ENCODE data around the gene OR2AJ1.

OR2AJ1 gene

DNA sequence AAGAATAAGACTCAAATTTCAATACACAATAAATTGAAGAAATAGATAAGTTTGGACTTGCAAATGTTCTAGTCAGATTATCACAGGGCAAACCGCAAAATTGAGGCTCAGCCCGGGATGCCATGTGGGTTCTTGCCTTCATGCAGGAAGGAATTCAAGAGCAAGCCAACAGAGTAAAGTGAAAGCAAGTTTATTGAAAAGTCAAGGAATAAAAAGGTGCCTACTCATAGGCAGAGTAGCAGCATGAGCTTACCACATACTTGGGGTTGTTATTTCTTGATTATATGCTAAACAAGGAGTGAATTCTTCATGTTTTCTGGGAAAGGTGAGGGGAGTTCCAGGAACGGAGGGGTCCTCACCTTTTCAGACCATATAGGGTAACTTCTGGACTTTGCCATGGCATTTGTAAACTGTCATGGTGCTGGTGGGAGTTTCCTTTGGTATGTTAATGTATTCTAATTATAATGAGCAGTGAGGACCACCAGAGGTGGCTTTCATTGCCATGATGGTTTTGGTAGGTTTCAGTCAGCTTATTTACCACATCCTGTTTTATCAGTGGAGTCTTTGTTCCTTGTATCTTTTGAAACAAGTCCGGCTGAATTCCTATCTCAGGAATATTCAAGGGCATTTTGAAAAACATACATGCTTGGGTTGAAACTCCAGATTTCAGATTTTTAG, 38.4 kb downstream of the OR2AJ1 start:
- no peak for DNase-seq

DNA sequence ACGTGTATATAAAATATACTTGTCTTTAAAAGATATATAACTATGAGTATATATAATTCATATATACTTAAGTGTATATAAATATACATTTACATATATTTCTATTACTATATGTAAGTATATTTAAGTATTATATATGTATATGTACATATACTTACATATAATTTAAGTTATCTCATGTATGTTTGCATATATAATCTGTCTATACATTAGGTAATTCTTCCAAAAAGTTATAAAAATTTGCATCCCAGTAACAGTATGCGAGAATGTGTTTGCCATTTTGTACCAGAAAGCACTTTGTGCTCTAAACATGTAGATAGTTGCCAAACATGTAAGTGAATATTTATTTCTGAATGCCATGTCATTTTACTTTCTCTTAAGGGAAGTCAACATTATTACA, 40.2 kb downstream of the OR2AJ1 start, which contains the start of gene OR2AK2:
Gene OR2AK2, plus strand, starts transcription at position 301 of the 400 bp plus-strand sequence. CDS start 144 bp downstream, outside the sequence.
- no peak for DNase-seq

DNA sequence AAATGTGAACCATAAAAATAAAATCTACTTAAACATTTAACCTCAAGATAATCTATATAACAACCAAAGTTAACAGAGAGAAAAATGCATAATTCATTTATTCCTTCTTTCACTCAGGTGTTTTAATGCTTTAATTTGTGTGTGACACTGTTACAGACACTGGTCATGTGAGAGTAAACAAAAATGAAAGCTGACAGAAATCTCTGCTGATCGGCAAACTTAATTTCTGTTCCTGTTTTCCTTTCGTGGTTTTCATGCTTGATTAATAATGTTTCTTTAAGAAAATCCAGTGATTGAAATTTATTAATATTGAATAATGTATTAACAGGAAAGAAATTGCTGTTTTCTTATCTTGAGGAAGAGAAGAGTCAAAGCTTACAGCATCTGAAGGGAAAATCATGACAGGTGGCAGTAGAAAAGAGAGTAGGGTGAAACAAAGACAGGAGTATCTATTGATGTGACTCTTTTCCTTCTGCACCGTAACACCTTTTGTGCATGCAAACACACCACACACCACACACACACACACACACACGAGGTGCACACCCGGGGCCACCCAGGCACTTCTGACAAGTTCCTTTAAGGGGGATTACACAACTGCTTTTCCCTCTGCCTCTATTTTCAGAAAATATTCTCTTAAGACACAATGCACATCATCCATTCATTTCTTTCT, 42.0 kb downstream of the OR2AJ1 start:
- DNase-seq, result no peak
